HG03469 (cell line): ENCODE results near the gene LAMB3.

ENCODE experiments used
- ATAC-seq: cut with Tn5 transposase; IDR thresholded peaks from one replicate; pipeline ENCODE4 v1.9.1; 2021; ENCODE audit warnings: mild to moderate bottlenecking, moderate library complexity, moderate number of reproducible peaks; ENCODE audit not compliant: unreplicated experiment

LAMB3 gene

DNA sequence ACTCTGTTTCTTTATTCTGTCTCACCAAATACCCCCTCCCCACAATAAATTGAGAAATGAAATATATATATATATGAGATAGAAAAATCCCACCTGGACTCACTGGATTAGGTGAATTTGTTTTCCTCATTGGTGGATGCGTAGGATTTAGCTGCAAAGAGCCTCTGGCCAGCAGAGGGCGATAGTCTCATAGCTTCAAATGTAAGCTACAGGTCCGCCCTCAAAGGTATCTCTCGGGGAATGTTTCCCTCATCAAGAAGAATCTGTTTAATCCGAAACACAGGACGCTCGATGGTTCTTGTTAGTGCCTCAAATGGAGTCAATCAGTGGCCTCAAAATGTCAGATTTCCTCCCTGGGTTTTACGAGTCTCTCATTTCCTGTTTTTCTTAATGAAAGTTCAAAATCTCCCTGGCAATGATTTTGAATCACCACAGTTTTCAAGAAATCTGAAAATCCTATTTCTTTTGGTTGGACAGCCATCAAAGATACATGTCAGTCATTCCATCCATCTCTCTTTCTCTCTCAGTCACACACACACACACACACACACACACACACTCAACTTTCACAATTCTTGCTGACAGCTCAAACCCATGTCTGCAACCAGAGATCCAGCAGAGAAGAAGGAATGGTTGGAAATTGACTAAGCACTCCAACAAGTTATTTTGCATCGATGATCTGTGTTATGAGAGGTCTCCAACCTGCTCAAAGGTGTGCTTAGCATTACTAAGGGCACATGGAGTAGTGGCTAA lies 82.6 kb downstream of the LAMB3 start:
- no peak for ATAC-seq

DNA sequence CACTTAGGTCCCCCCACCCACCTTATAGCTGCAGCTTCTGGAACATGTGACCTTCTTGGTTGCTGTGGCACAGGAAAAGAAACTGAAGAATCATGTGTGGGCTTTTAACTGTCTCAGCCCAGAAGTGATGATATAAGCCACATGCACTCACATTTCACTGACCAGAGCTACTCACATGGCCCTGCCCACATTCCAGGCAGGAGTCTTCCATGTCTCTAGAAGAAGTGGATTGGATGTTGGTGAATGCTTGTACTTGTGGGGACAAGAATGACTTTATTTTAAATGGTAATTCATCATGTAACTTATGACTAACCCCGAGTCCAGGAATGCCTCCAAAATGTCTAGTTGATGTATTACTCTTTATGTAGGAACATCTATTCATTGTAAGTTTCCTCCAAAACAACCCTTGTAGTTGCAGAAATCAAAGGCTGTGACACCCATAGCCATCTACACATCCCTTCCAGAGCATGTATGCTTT lies 84.5 kb downstream of the LAMB3 start:
- ATAC-seq: no peak

- ATAC-seq: peak; percentile 71
Measured at GRCh38 chr1:209565759-209566678, 86.2 kb downstream of the LAMB3 start.
